Left forelimb (tissue), 1 donor: Measurements from ENCODE around the gene KLHL10.
"Not testable (repeated sequence)": the region's sequence is repeated elsewhere in the genome, so short reads cannot be mapped to it uniquely, and the experiment has no call there.

Experiments
- DNase-seq: peaks from one replicate; pipeline ENCODE4 v3.0.0-alpha.2; 2018; ENCODE audit warnings: low spot score

The KLHL10 gene

GRCh38 chr17:41813152-41813680, 24.4 kb upstream of the KLHL10 start:
- DNase-seq, result no peak

GRCh38 chr17:41813699-41814124, 23.9 kb upstream of the KLHL10 start:
- DNase-seq, result no peak

- DNase-seq, result no peak
Measured at GRCh38 chr17:41814195-41814594, 23.4 kb upstream of the KLHL10 start.

- no peak for DNase-seq
Measured at GRCh38 chr17:41816637-41817320, 20.8 kb upstream of the KLHL10 start.

GRCh38 chr17:41818024-41818423, 19.6 kb upstream of the KLHL10 start:
- no peak for DNase-seq

- no peak for DNase-seq
Measured at GRCh38 chr17:41821776-41822175, 15.8 kb upstream of the KLHL10 start.

- DNase-seq, result no peak
Measured at GRCh38 chr17:41822216-41823140, 15.1 kb upstream of the KLHL10 start.

- DNase-seq, result no peak
Measured at GRCh38 chr17:41823141-41823524, 14.5 kb upstream of the KLHL10 start.

- DNase-seq, result no peak
Measured at GRCh38 chr17:41823580-41823979, 14.0 kb upstream of the KLHL10 start.

GRCh38 chr17:41824086-41824485, 13.5 kb upstream of the KLHL10 start:
- DNase-seq, result no peak

- no peak for DNase-seq
Measured at GRCh38 chr17:41825175-41825845, 12.3 kb upstream of the KLHL10 start.

GRCh38 chr17:41829961-41830360, 7.7 kb upstream of the KLHL10 start:
- DNase-seq, result not testable (repeated sequence)

GRCh38 chr17:41835214-41835799, 2.3 kb upstream of the KLHL10 start:
- DNase-seq, result no peak

GRCh38 chr17:41835800-41836549, 1.6 kb upstream of the KLHL10 start, which contains the start of gene NT5C3B:
TSS of gene NT5C3B (minus strand) at chr17:41836232. CDS start at chr17:41836193, 39 bp downstream.
- peak; percentile 85 for DNase-seq

- no peak for DNase-seq
Measured at GRCh38 chr17:41836550-41837196, 952 bp upstream of the KLHL10 start.

GRCh38 chr17:41839448-41839847, 1.8 kb downstream of the KLHL10 start:
- not testable (repeated sequence) for DNase-seq

- DNase-seq, result not testable (repeated sequence)
Measured at GRCh38 chr17:41840781-41841180, 3.2 kb downstream of the KLHL10 start.

- DNase-seq, result no peak
Measured at GRCh38 chr17:41844971-41845370, 7.3 kb downstream of the KLHL10 start.

- no peak for DNase-seq
Measured at GRCh38 chr17:41848788-41849187, 11.2 kb downstream of the KLHL10 start.

GRCh38 chr17:41849251-41849990, 11.8 kb downstream of the KLHL10 start:
- DNase-seq, result no peak
